ENCODE data around the gene KCNJ15. TPM values are rescaled to one million over a fixed set of nuclear protein-coding genes. Genes with fewer than 3 reads are reported as not detected.

Gene KCNJ15
- total RNA-seq, 1 experiment from 2014 or later = not detected

DNA sequence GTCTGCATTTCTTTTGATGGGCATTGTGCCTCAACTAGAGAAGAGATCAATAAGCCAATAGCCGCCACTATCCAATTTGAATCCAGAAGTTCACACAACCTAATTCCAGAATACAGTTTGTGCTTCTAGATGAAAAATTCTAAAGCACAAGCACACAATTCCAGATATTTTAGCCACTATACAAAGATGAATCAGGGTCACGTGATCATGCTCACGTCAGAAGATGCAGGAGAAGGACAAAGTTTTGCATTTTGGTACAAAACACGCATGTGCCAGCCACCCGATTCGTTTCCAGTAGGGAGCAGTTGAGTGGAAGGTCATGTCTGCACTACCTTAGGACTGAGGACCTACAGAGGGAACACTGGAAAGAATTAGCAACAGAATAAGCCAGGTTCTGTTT, 3.6 kb downstream of the KCNJ15 start:
- CTCF ChIA-PET = no interaction called here
- Histone ChIP-seq H3K36me3 (ENCODE audit: control insufficient read depth in 1 of 2, insufficient read depth in 2 of 2, low read length in 2 of 2) (no peaks in the 10 kb centered on the region), H3K4me1 (ENCODE audit: control insufficient read depth in 1 of 2, insufficient read depth in 2 of 2, low read length in 2 of 2) (no peaks in the 10 kb centered on the region), H3K4me2 (ENCODE audit: low read length) (no peak overlapping the region), H3K9me3 (ENCODE audit: control insufficient read depth in 1 of 2, insufficient read depth in 1 of 2, low read depth in 1 of 2, low read length in 2 of 2) (no peaks in the 10 kb centered on the region; a peak in 1 of 4 replicates), H3K9me2 (ENCODE audit: insufficient read depth) (no peaks in the 10 kb centered on the region), H3K27me3 (ENCODE audit: insufficient read depth, low read length) (no peaks in the 10 kb centered on the region), H3K9ac (ENCODE audit: low read length) (no peak overlapping the region), H3K4me3 (replicated peaks in 1 of 2; ENCODE audit: low read depth in 1 of 2, low read length in 2 of 2) (no peak overlapping the region), H4K20me1 (ENCODE audit: insufficient read depth) (no peaks in the 10 kb centered on the region), H3K79me2 (ENCODE audit: insufficient read depth, low read length) (no peaks in the 10 kb centered on the region), H2AFZ (ENCODE audit: low read depth, low read length, poor library complexity, severe bottlenecking) (no peak overlapping the region), H3K27ac (ENCODE audit: low read depth, low read length) (no peak overlapping the region)
- no peak for DNase-seq (ENCODE audit: low read depth, low spot score)
- no peak for TF ChIP-seq EZH2phosphoT487 (IDR thresholded peaks at IDR 0.05; ENCODE audit: borderline replicate concordance)
- TF ChIP-seq, protein P1, sequence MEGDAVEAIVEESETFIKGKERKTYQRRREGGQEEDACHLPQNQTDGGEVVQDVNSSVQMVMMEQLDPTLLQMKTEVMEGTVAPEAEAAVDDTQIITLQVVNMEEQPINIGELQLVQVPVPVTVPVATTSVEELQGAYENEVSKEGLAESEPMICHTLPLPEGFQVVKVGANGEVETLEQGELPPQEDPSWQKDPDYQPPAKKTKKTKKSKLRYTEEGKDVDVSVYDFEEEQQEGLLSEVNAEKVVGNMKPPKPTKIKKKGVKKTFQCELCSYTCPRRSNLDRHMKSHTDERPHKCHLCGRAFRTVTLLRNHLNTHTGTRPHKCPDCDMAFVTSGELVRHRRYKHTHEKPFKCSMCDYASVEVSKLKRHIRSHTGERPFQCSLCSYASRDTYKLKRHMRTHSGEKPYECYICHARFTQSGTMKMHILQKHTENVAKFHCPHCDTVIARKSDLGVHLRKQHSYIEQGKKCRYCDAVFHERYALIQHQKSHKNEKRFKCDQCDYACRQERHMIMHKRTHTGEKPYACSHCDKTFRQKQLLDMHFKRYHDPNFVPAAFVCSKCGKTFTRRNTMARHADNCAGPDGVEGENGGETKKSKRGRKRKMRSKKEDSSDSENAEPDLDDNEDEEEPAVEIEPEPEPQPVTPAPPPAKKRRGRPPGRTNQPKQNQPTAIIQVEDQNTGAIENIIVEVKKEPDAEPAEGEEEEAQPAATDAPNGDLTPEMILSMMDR (IDR thresholded peaks at IDR 0.05 in 2 of 3, conservative IDR thresholded peaks at IDR 0.05 in 1 of 3; ENCODE audit: borderline replicate concordance in 1 of 3, insufficient read depth in 1 of 3, low read depth in 2 of 3, low read length in 2 of 3) = no peak
- TF ChIP-seq JUND (IDR thresholded peaks at IDR 0.05) = no peak
- no peak for ATAC-seq
- POLR2A ChIA-PET = no interaction called here
- intact Hi-C loops (cut with micrococcal nuclease) = no loop called here
- no TSS peak for BruUV-seq (replicated peaks)
- RAD21 ChIA-PET (ENCODE audit: low non-redundant PET in 1 of 2, low total read pairs in 2 of 2, uncharacterized antibody in 2 of 2, unreplicated experiment in 2 of 2) = no interaction called here

DNA sequence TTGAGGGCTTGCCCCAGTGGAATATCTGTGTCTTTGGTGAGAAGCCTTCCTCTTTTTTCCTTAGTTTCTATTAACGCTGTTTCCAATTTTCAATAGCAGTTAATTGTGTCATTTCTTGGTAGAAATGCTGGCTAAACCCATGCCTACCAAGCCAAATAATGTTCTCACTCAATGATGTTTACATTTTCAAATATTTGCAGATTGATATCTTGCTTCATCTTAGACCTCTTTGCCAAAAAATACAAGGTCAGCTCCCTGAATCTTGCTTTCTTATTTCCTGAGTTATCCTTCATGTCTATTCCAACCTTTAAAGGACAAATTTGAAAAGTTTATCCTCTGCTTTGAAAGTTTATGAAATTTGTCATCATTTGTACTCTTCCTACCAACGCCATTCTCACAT, 5.1 kb downstream of the KCNJ15 start:
- Histone ChIP-seq H3K9me3 (ENCODE audit: control insufficient read depth in 1 of 2, insufficient read depth in 1 of 2, low read depth in 1 of 2, low read length in 2 of 2) (no peaks in the 10 kb centered on the region; a peak in 1 of 4 replicates), H3K36me3 (ENCODE audit: control insufficient read depth in 1 of 2, insufficient read depth in 2 of 2, low read length in 2 of 2) (no peaks in the 10 kb centered on the region), H3K4me3 (replicated peaks in 1 of 2; ENCODE audit: low read depth in 1 of 2, low read length in 2 of 2) (no peak overlapping the region), H3K9ac (ENCODE audit: low read length) (no peak overlapping the region), H3K4me2 (ENCODE audit: low read length) (no peak overlapping the region), H3K4me1 (ENCODE audit: control insufficient read depth in 1 of 2, insufficient read depth in 2 of 2, low read length in 2 of 2) (no peaks in the 10 kb centered on the region), H3K27ac (ENCODE audit: low read depth, low read length) (no peak overlapping the region), H3K9me2 (ENCODE audit: insufficient read depth) (no peaks in the 10 kb centered on the region), H3K27me3 (ENCODE audit: insufficient read depth, low read length) (no peaks in the 10 kb centered on the region), H4K20me1 (ENCODE audit: insufficient read depth) (no peaks in the 10 kb centered on the region), H3K79me2 (ENCODE audit: insufficient read depth, low read length) (no peaks in the 10 kb centered on the region), H2AFZ (ENCODE audit: low read depth, low read length, poor library complexity, severe bottlenecking) (no peak overlapping the region)
- BruUV-seq (replicated peaks) = no TSS peak
- no peak for DNase-seq (ENCODE audit: low read depth, low spot score)
- intact Hi-C loops (cut with micrococcal nuclease) = no loop called here
- ChIA-PET CTCF (no interaction called here), POLR2A (no interaction called here), RAD21 (ENCODE audit: low non-redundant PET in 1 of 2, low total read pairs in 2 of 2, uncharacterized antibody in 2 of 2, unreplicated experiment in 2 of 2) (no interaction called here)
- TF ChIP-seq CBX3 (IDR thresholded peaks at IDR 0.05; ENCODE audit: low read depth) = no peak
- no peak for TF ChIP-seq SP1 (IDR thresholded peaks at IDR 0.05; ENCODE audit: low read depth)
- TF ChIP-seq SRF (IDR thresholded peaks at IDR 0.05; ENCODE audit: low read depth) = no peak
- TF ChIP-seq, protein P2, sequence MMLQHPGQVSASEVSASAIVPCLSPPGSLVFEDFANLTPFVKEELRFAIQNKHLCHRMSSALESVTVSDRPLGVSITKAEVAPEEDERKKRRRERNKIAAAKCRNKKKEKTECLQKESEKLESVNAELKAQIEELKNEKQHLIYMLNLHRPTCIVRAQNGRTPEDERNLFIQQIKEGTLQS (IDR thresholded peaks at IDR 0.05) = no peak
- TF ChIP-seq FOSL1 (IDR thresholded peaks at IDR 0.05; ENCODE audit: low read depth) = no peak
- no peak for TF ChIP-seq ZNF274 (IDR thresholded peaks at IDR 0.05; ENCODE audit: low read depth, low read length)
- TF ChIP-seq TCF7L2 (IDR thresholded peaks at IDR 0.05; ENCODE audit: borderline replicate concordance, extremely low read depth, insufficient read depth, insufficient read length) = no peak
- no peak for ATAC-seq

All from HCT116 (cell line).